Spinal cord (tissue), 10 donors: ENCODE data around the gene MYNN. TPM values are rescaled to one million over a fixed set of nuclear protein-coding genes. Genes with fewer than 3 reads are reported as not detected.

ENCODE experiments used
- DNase-seq, 6 donors: peaks; one replicate each; pipeline versions ENCODE4 v3.0.0 to v3.0.0-alpha.2; 2013 to 2015; ENCODE audit warnings: low spot score in 6 of 6, low read depth in 4 of 6
- H3K27ac ChIP-seq: one replicate; pipeline ENCODE4 v1.5.1; 2013; ENCODE audit warnings: low read depth, low read length, control low read depth
- H3K27me3 ChIP-seq: one replicate; pipeline ENCODE4 v1.6.1; 2013; ENCODE audit warnings: low read length; ENCODE audit not compliant: control insufficient read depth, insufficient read depth
- H3K36me3 ChIP-seq: one replicate; pipeline ENCODE4 v1.6.1; 2013; ENCODE audit warnings: low read length; ENCODE audit not compliant: control insufficient read depth, insufficient read depth
- H3K4me1 ChIP-seq: one replicate; pipeline ENCODE4 v1.6.1; 2013; ENCODE audit warnings: low read length; ENCODE audit not compliant: control insufficient read depth, insufficient read depth
- H3K4me3 ChIP-seq: one replicate; pipeline ENCODE4 v1.5.1; 2013; ENCODE audit warnings: low read depth, low read length, control low read depth
- H3K9me3 ChIP-seq: one replicate; pipeline ENCODE4 v1.6.1; 2013; ENCODE audit warnings: low read length; ENCODE audit not compliant: control insufficient read depth, insufficient read depth
- WGBS: methylation state at CpG from one replicate; pipeline ENCODE4 v1.1.5; 2013; ENCODE audit warnings: missing lambda C conversion rate; ENCODE audit not compliant: insufficient coverage; 5-methylcytosine and 5-hydroxymethylcytosine counted together
- polyA plus RNA-seq, 2 donors: library from polyadenylated mRNA; unstranded; fragments of 120-200 nt; gene quantifications; one replicate each; pipeline ENCODE4 v1.2.1, GENCODE V29; 2013; ENCODE audit not compliant: insufficient read length in 2 of 2
- total RNA-seq, 2 donors: library from RNA; depleted of rRNA in 1 of 2; stranded (reverse); fragments of 120-200 nt in 1 of 2; fragments of >200 nt in 1 of 2; gene quantifications; one replicate each; pipeline versions ENCODE4 v1.2.3 to v1.2.4, GENCODE V29; 2013 to 2014
- donor health status: healthy.

MYNN gene
- total and polyA plus RNA-seq, 4 donors = 18.7 to 36.8 (median 24.0) TPM

DNA sequence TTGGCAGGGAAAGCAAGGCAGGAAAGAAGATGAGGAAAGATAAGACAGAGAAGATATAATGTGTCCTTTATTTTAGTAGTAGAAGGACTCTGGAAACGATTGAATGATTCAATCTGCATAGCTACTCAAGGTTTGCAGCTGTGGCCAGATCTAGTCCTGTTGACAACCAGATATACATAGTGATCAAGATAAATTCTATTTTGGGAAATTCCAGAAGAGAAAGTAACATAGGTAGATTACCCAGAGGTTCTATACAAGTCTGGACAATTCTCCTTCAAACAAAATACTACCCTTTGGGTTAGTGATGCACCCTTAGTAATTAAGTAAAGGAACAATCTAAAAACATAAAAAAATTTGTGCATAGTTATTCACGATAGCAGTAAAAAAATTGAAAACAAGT lies 17.7 kb upstream of the MYNN start:
- no peak for DNase-seq
- Histone ChIP-seq H3K36me3 (no peaks in the 10 kb centered on the region), H3K4me1 (no peaks in the 10 kb centered on the region), H3K27me3 (no peaks in the 10 kb centered on the region), H3K9me3 (no peaks in the 10 kb centered on the region), H3K27ac (no peak overlapping the region), H3K4me3 (no peak overlapping the region)
- WGBS = no CpG with 5 or more reads among the region's 2 CpGs

DNA sequence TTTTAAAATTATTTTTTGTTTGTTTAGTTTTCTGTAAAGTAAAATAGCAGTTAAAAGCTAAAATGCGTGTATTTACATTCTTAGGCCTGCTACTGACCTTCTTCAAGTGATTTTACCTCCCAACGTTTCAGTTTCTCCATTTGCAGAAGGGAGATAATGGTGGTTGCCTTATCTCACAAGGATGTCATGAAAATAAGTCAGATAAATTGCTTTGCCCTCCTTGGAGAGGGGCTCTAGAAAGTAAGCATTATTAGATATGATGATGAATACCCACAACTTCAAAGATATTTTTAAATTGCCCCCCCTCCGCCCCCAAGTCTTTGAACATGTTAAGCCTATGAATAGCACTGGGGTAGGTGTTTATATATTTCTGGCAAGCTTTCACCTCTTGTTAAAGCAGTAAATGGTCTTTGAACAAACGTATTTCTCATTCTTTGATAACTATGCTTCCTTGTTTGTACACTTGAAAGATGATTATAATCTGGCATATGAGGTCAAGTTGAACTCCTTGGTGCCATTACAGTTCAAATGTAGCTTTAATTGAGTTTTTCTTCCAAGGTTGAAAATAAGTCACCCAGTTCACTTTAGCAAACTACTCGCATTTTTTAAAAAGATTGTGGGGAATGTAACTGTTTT lies 14.7 kb upstream of the MYNN start:
- WGBS = no CpG with 5 or more reads among the region's 5 CpGs
- no peak overlapping the region for H3K4me3 ChIP-seq
- no peak for DNase-seq
- no peaks in the 10 kb centered on the region for H3K4me1 ChIP-seq
- H3K9me3 ChIP-seq = no peaks in the 10 kb centered on the region
- H3K36me3 ChIP-seq = no peaks in the 10 kb centered on the region
- no peak overlapping the region for H3K27ac ChIP-seq
- no peaks in the 10 kb centered on the region for H3K27me3 ChIP-seq

DNA sequence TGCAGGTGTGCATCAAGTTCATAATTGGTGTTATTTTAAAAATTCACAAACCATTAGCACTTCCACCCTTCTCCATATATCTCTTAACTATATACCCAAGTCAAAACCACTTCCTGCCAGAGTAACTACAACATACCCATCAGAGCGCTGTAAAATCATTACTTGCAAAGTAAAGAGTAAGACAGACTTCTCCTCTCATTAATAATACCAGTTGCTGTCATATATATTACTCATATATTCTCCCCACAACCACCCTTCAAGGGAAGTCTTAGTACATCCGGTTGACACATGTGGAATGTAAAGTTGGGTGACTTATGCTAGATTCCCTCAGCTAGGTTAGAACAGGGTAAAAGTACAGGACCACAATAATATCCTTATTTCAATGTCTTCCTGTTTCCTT lies 13.9 kb upstream of the MYNN start:
- Histone ChIP-seq H3K4me1 (peaks cover 2% of the 10 kb centered on the region), H3K9me3 (no peaks in the 10 kb centered on the region), H3K4me3 (no peak overlapping the region), H3K36me3 (no peaks in the 10 kb centered on the region), H3K27ac (no peak overlapping the region), H3K27me3 (no peaks in the 10 kb centered on the region)
- WGBS = 100% methylated on average over 1 of the region's 2 CpGs
- DNase-seq = no peak

DNA sequence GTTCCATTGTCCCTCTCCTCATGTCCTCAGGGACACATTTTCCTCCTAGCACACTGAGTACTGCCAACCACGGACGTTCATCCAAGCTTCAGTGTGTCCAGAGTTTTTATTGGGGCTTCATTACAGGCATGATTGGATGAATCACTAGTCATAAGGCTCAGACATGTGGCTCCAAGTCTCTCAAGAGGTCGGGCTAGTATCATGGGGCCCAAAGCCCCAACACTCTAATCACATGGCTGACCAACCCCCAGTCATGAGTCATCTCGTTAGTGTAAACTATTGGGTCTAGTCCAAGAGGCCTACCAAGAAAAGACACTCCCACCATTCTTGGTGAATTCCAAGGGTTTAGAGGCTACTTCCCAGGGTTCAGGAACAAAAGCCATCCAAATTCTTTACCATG lies 12.7 kb upstream of the MYNN start:
- no peak for DNase-seq
- peaks cover 4% of the 10 kb centered on the region for H3K4me1 ChIP-seq
- 94% methylated on average over 2 of the region's 4 CpGs for WGBS

DNA sequence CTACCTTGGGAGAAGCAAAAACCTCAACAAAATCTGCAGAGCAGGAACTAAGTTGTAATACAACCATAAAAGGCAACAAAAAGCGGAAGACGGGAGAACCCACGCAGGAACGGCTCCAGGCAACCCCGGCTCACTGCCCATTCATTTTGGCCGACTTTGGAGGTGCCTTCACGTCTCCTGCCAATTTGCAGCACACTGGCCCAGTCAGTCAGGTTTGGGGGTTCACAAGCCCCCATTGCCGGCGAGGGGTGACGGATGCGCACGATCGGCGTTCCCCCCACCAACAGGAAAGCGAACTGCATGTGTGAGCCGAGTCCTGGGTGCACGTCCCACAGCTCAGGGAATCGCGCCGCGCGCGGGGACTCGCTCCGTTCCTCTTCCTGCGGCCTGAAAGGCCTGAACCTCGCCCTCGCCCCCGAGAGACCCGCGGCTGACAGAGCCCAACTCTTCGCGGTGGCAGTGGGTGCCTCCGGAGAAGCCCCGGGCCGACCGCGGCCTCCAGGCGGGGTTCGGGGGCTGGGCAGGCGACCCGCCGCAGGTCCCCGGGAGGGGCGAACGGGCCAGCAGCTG lies 8.8 kb upstream of the MYNN start:
- WGBS = under 1% methylated on average over 46 of the region's 46 CpGs
- DNase-seq = peak in 5 of 6 donors; percentile 31 to 83 (median 63)
- Histone ChIP-seq H3K36me3 (no peaks in the 10 kb centered on the region), H3K4me3 (peak overlapping the region; percentile 71), H3K27me3 (no peaks in the 10 kb centered on the region), H3K9me3 (no peaks in the 10 kb centered on the region), H3K4me1 (peaks cover 4% of the 10 kb centered on the region), H3K27ac (peak overlapping the region; percentile 96)

More for the DNA sequence above, 12.7 kb upstream of the MYNN start:
- Histone ChIP-seq H3K27ac (no peak overlapping the region), H3K9me3 (no peaks in the 10 kb centered on the region), H3K36me3 (no peaks in the 10 kb centered on the region), H3K4me3 (no peak overlapping the region), H3K27me3 (no peaks in the 10 kb centered on the region)

DNA sequence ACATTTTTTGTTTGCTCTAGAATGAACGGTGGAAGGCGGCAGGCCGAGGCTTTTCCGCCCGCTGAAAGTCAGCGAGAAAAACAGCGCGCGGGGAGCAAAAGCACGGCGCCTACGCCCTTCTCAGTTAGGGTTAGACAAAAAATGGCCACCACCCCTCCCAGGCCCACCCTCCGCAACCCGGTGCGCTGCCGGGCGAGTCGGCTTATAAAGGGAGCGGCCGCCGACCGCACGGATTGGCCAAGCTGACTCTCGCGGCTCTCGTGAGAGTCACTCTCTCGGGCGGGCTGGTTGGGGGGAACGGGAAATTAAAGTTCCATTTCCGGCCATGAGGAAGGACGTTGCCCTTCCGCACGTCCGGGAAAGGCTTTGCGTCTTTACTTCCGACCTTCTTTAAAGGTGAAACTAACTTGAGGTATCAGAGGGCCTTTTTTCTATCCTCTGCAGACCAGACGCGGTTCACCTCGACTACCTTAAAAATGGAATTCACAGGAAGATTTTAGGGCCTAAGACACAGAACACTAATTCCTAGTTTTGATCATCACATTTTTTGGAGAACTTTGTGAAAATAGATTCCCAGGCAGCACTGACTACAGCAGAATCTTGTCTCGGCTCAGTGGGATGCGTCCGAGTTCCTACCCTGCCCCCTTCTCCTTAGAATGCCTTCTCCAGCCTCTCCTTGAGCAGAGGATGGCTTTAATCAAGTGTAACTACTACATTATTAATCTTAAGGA lies 8.1 kb upstream of the MYNN start, which contains the start of gene TERC:
TSS of gene TERC (minus strand) at position 179 of the 731 bp plus-strand sequence.
- Histone ChIP-seq H3K36me3 (no peaks in the 10 kb centered on the region), H3K27ac (peak within 1 kb of the TSS; percentile 96), H3K9me3 (no peaks in the 10 kb centered on the region), H3K4me1 (peaks cover 4% of the 10 kb centered on the region), H3K4me3 (peak within 1 kb of the TSS; percentile 71), H3K27me3 (no peaks in the 10 kb centered on the region)
- DNase-seq = peak; percentile 81 to 98 (median 86)
- 4% methylated on average over 25 of the region's 42 CpGs for WGBS

DNA sequence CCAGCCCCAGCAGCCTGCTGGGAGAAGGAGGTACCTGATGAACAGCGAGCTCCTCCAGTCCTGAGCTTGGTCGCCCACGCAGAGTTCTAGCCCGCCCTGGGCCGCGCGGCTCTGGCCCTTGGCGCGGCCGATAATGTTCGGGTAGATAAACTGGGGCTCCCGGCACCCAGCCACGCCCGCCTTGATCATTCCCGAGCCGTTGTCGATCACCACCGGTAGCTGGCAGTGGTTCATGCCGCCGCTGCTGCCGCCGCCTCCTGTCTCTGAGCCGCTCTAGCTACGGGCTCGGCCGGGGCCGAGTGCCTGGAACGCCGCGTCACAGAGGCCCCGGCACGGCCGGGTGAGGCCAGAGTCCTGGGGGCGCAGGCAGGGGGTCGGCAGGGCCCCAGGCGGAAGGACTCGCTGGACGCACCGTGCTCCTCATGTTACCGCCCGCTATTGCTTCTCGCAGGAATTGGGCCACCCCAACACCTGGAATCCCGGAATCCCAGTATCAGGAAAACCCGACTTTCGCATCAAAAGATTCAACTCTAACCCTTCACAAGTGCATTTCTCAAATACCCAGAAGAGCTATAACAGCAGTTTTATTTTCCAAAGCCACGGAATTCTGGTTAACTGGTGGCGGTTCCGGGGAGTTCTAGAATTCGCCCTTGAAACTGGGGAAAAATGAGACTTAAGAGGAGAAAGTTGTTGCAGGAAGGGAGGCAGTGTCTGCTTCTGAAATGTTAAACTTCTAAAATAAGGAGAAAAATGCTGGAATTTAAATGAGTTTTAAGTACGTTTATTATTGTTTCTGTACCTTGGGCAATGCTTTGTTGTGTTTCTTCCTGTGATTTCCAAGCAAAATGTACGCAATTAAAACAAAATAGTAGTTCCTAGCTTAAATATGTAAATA lies 3.7 kb upstream of the MYNN start, which contains the start of gene ACTRT3:
TSS of gene ACTRT3 (minus strand) at position 275 of the 895 bp plus-strand sequence. CDS start at position 234, 41 bp downstream.
- WGBS = 2% methylated on average over 49 of the region's 51 CpGs
- peaks cover 3% of the 10 kb centered on the region for H3K4me1 ChIP-seq
- peak within 1 kb of the TSS; percentile 87 for H3K27ac ChIP-seq

DNA sequence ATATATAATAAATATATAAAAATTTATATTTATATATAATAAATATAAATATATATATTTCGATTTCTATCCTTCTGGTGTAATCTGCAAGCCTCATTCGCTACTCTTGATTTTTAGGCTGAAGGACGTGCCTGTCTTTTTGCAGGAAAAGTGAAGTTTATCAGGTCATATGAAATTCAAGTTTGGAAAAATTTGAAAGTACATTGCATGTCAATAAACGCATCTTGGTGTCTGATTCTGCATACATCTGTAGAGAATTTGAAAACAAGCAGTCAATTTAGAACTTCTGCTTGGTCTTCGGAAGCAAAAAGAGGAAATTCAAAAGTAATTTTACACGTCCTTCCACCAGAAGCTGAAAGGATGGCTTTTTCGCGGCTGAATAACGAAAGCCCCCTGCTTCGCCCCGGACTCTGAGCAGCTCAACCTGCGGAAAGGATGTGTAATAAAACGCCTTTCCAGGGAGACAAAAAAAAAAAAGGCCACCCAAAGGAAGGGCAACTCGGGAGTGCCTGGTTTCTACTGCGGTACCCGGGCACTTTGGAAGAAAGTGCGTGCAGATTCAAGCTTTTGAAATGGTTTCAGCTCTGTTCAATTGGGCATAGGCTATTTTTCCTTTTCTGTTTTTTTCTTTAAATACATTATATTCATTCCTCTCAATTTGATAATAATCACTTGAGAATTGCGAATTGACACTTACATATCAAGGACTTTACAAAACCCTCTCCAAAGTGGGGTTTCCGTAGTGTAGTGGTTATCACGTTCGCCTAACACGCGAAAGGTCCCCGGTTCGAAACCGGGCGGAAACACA lies 1.5 kb upstream of the MYNN start:
- Histone ChIP-seq H3K4me1 (peaks cover 3% of the 10 kb centered on the region), H3K9me3 (no peaks in the 10 kb centered on the region), H3K27me3 (no peaks in the 10 kb centered on the region), H3K27ac (peak overlapping the region; percentile 98), H3K36me3 (peaks cover 6% of the 10 kb centered on the region), H3K4me3 (peak overlapping the region; percentile 100)
- 0% methylated on average over 10 of the region's 27 CpGs for WGBS
- DNase-seq = peak; percentile 84 to 98 (median 90)

More for the DNA sequence above, 3.7 kb upstream of the MYNN start, which contains the start of gene ACTRT3:
- no peaks in the 10 kb centered on the region for H3K36me3 ChIP-seq
- peak; percentile 40 to 84 (median 62) for DNase-seq
- H3K9me3 ChIP-seq = no peaks in the 10 kb centered on the region
- H3K4me3 ChIP-seq = peak within 1 kb of the TSS; percentile 70
- no peaks in the 10 kb centered on the region for H3K27me3 ChIP-seq
